ENCODE measurements around the gene RAB27B.

- TF ChIP-seq CTCF (IDR thresholded peaks at IDR 0.05; ENCODE audit: poor library complexity): no peak
- no peak for TF ChIP-seq EZH2 (IDR thresholded peaks at IDR 0.05; ENCODE audit: borderline replicate concordance)
Measured at GRCh38 chr18:54911551-54911950, 83.3 kb downstream of the RAB27B start.
